H1 (cell line): ENCODE data around the gene TXN2. TPM values are rescaled to one million over a fixed set of nuclear protein-coding genes. Genes with fewer than 3 reads are reported as not detected.

Experiments
- ATF2 ChIP-seq: IDR thresholded peaks from 2 replicates; pipeline ENCODE4 v1.6.1; 2012; ENCODE audit warnings: low read length, inconsistent platforms
- ATF3 ChIP-seq: IDR thresholded peaks from 2 replicates; pipeline ENCODE4 v1.6.1; 2011; ENCODE audit warnings: low read depth, mild to moderate bottlenecking, low read length; ENCODE audit not compliant: insufficient read depth
- BCL11A ChIP-seq, 2 experiments: IDR thresholded peaks; one replicate each; pipeline ENCODE4 v1.6.1; 2011; ENCODE audit warnings: low read depth in 2 of 2, low read length in 2 of 2, mild to moderate bottlenecking in 2 of 2
- BRCA1 ChIP-seq: IDR thresholded peaks from 2 replicates; pipeline ENCODE4 v1.6.1; 2012; ENCODE audit warnings: low read depth, low read length, improper control_type of control experiment
- JUND ChIP-seq: IDR thresholded peaks from 2 replicates; pipeline ENCODE4 v1.6.1; 2011; ENCODE audit warnings: mild to moderate bottlenecking, improper control_type of control experiment, low read length
- MAFK ChIP-seq: IDR thresholded peaks from 2 replicates; pipeline ENCODE4 v1.6.1; 2012; ENCODE audit warnings: low read depth, mild to moderate bottlenecking, improper control_type of control experiment, low read length
- MAX ChIP-seq: IDR thresholded peaks from 2 replicates; pipeline ENCODE4 v1.6.1; 2012; ENCODE audit warnings: inconsistent platforms
- NRF1 ChIP-seq: IDR thresholded peaks from 2 replicates; pipeline ENCODE4 v1.6.1; 2011; ENCODE audit warnings: mild to moderate bottlenecking, low read depth, low read length, improper control_type of control experiment
- POLR2A ChIP-seq, 2 experiments: IDR thresholded peaks; 1 replicate in 1 of 2; 2 replicates in 1 of 2; pipeline ENCODE4 v1.6.1; 2011; ENCODE audit warnings: low read depth in 2 of 2, low read length in 2 of 2, mild to moderate bottlenecking in 2 of 2; ENCODE audit errors: control extremely low read depth in 1 of 2
- POLR2AphosphoS5 ChIP-seq: IDR thresholded peaks from 2 replicates; pipeline ENCODE4 v1.6.1; 2011; ENCODE audit warnings: low read depth, low read length
- POU5F1 ChIP-seq: IDR thresholded peaks from 2 replicates; pipeline ENCODE4 v1.6.1; 2011; ENCODE audit warnings: low read depth, mild to moderate bottlenecking, low read length, moderate library complexity
- SAP30 ChIP-seq: fragments of 300-600 bp; sonication (generic); IDR thresholded peaks from 2 replicates; pipeline ENCODE4 v1.7.1; 2012; ENCODE audit warnings: low read length, moderate library complexity, mild to moderate bottlenecking, inconsistent platforms; ENCODE audit not compliant: insufficient read depth, insufficient replicate concordance
- SP1 ChIP-seq: IDR thresholded peaks from 2 replicates; pipeline ENCODE4 v1.6.1; 2011; ENCODE audit warnings: low read depth, low read length
- SP4 ChIP-seq: IDR thresholded peaks from 2 replicates; pipeline ENCODE4 v1.6.1; 2012; ENCODE audit warnings: low read length, inconsistent platforms
- TAF1 ChIP-seq: IDR thresholded peaks from 2 replicates; pipeline ENCODE4 v1.6.1; 2011; ENCODE audit warnings: mild to moderate bottlenecking, low read depth, low read length
- TBP ChIP-seq: IDR thresholded peaks from 2 replicates; pipeline ENCODE4 v1.6.1; 2011; ENCODE audit warnings: low read depth, low read length, improper control_type of control experiment
- USF2 ChIP-seq: IDR thresholded peaks from 2 replicates; pipeline ENCODE4 v1.6.1; 2011; ENCODE audit warnings: low read length, improper control_type of control experiment
- YY1 ChIP-seq: IDR thresholded peaks from 2 replicates; pipeline ENCODE4 v1.6.1; 2011; ENCODE audit warnings: low read depth, mild to moderate bottlenecking, low read length
- polyA plus RNA-seq, 7 experiments: library from polyadenylated mRNA; depleted of rRNA in 3 of 7; stranded (reverse) in 5 of 7; unstranded in 2 of 7; fragments of >200 nt in 5 of 7; fragments of 200-250 nt in 2 of 7; gene quantifications; 1 replicate in 5 of 7; 2 replicates in 1 of 7; 4 replicates in 1 of 7; pipeline versions ENCODE4 v1.2.1 to v1.2.3, GENCODE V29; 2011 to 2013; ENCODE audit warnings: missing spikeins in 2 of 7, mixed read lengths in 2 of 7
- total RNA-seq: library from RNA; stranded (reverse); fragmentation: NEBNext Ultra II Directional; extraction: Animal tissue kit (Norgen Biotek cat#: 25700); gene quantifications from 2 replicates; pipeline ENCODE4 v1.2.1, GENCODE V29; 2021

The TXN2 gene
- total and polyA plus RNA-seq, 2 of the 8 experiments (the other 6 are each of a cell fraction or from before 2014, with no cell fraction given), result 47.5 to 116 TPM

GRCh38 chr22:36528795-36529751 is 47.6 kb upstream of the TXN2 start, which contains the start of gene EIF3D (continued):
- 0 out of 2 replicates have a peak, but pooled peaks have one; percentile 29 for TF ChIP-seq USF2
- no peak for TF ChIP-seq MAFK
- TF ChIP-seq BCL11A (IDR thresholded peaks at IDR 0.05; ENCODE audit: low read depth in 2 of 2, low read length in 2 of 2), result no peak
- TF ChIP-seq TBP, result peak; percentile 86
- no peak for TF ChIP-seq NRF1
- TF ChIP-seq POU5F1, result no peak
- TF ChIP-seq ATF3, result peak; percentile 64; the same call in 1 of the 2 replicates
- 0 out of 2 replicates have a peak, but pooled peaks have one; percentile 13 for TF ChIP-seq SP1
- TF ChIP-seq TAF1, result peak; percentile 92
- TF ChIP-seq YY1, result peak; percentile 34; the same call in 1 of the 2 replicates
- TF ChIP-seq POLR2A (IDR thresholded peaks at IDR 0.05; ENCODE audit: control extremely low read depth in 1 of 2, low read depth in 2 of 2, low read length in 2 of 2), result peak; percentile 48 to 89
- TF ChIP-seq BRCA1, result no peak
- peak; percentile 84 for TF ChIP-seq POLR2AphosphoS5
- TF ChIP-seq ATF2, result peak; percentile 81; the same call in 1 of the 2 replicates
- TF ChIP-seq SAP30, result no peak
- TF ChIP-seq MAX, result peak; percentile 90
- no peak; the same call in 1 of the 2 replicates for TF ChIP-seq SP4
- TF ChIP-seq JUND, result peak; percentile 32; the same call in 1 of the 2 replicates
